ENCODE results near the gene TXNL4A.

GRCh38 chr18:79987566-79987965 lies 797 bp downstream of the TXNL4A start:
- TF ChIP-seq POLR2A (IDR thresholded peaks at IDR 0.05) (no peak), CTCF (IDR thresholded peaks at IDR 0.05) (no peak)
